GM19372 (cell line): ENCODE data around the gene DNAJC17.

Experiments used
- ATAC-seq: cut with Tn5 transposase; IDR thresholded peaks from one replicate; pipeline ENCODE4 v1.9.1; 2021; ENCODE audit warnings: mild to moderate bottlenecking, low read depth, moderate library complexity; ENCODE audit not compliant: unreplicated experiment

Gene DNAJC17

DNA sequence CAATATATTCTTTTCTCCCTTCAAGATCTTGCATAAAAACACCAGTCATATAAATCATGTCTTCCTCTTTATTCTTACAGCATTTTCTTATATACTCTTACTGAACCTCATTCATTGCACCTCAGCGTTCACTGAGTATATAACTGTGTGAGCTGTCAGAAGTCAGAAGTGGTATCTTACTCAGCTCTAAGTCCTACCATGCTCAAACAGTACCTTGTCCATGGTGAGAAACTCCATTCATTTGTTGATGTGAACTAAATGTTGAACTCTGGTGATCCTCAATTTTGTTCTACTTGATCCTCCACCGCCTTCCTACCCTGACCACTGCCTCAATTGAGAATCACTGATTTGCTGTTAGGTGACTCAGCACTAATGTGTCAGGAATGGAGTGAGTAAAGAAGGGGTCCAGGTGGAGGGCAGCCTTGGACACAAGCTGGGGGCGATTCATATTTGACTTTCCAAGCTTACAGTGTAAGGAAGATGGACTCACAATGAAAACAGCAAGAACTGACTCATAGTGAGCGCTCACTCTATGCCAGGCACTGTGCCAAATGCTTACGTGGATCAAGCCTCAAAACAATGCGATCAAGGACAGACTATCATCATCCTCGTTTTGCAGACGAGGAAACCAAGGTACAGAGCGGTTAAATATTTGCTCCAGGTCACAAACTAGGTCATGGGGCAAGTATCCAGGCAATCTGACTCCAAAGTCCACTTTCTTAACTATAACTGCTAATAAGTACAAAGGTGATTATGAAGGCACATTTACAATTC lies 13.9 kb downstream of the DNAJC17 start:
- no peak for ATAC-seq

DNA sequence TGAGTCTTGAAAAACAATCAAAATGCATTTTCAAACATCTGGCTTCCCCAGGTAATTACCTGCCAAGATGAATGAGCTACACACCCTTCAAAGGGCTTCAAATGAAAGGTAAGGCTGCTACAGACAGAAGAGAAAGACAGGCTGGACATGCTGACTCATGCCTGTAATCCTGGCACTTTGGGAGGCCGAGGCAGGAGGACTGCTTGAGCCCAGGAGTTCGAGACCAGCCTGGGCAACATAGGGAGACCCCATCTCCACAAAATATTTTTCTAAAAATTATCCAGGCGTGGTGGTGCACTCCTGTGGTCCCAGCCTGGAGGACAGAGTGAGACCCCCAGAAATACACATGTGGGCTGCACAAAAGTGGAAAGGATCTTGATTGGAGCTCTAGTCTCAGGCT lies 14.9 kb downstream of the DNAJC17 start:
- no peak for ATAC-seq

GRCh38 chr15:40790718-40791117 lies 16.6 kb downstream of the DNAJC17 start:
- ATAC-seq: no peak

GRCh38 chr15:40789999-40790398 lies 17.3 kb downstream of the DNAJC17 start:
- ATAC-seq: no peak

DNA sequence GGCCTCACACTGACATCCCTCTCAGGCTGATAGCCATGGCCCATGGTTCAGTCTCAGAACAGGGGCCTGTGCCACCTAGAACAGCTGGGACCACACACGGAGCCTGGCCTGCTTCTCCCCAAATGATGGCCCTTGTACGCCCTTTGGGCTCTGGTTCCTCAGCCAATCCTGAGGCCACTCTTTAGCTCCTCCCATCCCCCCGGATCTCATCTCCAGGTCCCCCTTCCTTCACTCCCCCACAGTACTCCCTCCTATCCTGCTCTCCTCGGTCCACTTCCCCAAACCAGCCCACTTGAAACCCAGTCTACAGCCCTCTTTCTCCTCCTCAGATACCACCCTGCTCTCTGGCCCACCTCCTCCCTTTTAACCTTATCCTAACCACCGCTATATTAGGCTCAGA lies 18.2 kb downstream of the DNAJC17 start:
- ATAC-seq: no peak

GRCh38 chr15:40787991-40788390 lies 19.3 kb downstream of the DNAJC17 start:
- ATAC-seq: no peak

DNA sequence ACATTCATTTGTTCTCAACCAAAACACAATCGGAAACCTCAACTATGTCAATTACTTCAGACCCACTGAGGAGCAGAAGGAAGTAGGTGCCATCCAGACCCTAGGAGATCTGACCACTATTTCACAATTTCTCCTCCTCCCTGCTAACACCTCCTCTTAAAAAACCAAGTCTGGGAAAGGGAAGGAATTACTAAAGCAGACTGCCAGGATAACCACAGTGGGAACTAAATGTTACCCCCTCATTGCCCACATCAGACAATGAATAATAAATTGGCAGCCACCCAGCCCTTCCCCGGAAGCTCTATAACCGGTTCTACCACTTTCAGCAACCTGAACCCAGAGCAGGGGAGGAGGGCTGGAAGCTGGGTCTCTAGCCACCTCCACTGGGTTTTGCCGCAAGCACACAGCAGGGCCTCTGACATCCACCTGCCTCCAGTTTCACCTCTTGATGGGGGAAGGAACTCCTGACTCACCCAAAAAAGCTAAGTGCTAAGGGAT lies 19.9 kb downstream of the DNAJC17 start:
- ATAC-seq: no peak

DNA sequence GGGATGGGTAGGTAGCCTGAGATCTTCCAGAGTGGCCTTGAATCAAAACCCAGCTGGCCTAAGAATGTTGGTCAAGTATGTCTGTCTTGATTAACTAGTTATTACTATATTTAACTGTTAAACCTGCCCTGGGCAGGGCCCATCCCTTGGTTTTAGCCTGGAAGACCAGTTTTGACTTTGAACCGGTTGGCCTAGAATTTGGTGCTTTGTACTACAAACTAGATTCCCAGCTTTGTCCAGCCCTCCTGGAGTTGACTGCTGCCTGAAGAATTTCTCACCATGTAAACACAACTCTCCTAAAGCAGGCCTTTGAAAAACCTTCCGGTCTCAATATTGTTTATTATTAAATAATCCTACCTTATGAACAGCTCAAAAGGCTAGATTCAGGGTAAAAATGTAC lies 21.5 kb downstream of the DNAJC17 start:
- no peak for ATAC-seq

- no peak for ATAC-seq
Observed at GRCh38 chr15:40785164-40785563, 22.1 kb downstream of the DNAJC17 start.

- ATAC-seq: no peak
Observed at GRCh38 chr15:40782609-40783227, 24.6 kb downstream of the DNAJC17 start.

- ATAC-seq: no peak
Observed at GRCh38 chr15:40776537-40777141, 30.6 kb downstream of the DNAJC17 start.

GRCh38 chr15:40775740-40776536 lies 31.3 kb downstream of the DNAJC17 start:
- ATAC-seq: no peak

DNA sequence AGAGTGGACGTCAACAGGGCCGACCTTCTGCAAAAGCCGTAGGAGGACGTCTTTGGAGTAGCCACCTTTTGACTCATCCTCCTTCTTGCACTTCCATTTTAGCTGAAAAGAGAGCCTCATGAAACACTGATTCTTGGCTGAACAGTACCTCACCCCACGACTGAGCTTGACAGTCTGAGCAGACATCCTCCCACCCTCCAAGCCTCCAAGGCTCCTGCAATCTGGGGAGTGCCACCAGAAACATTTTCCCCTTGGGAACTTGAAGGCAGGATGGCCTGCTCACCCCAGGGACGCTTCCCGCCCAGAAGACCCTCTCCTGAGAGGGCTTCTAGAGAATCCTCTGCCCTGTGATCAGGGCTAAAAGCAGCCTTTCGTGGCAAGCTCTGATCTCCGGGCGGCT lies 32.3 kb downstream of the DNAJC17 start:
- no peak for ATAC-seq

GRCh38 chr15:40773902-40774301 lies 33.4 kb downstream of the DNAJC17 start:
- ATAC-seq: no peak

DNA sequence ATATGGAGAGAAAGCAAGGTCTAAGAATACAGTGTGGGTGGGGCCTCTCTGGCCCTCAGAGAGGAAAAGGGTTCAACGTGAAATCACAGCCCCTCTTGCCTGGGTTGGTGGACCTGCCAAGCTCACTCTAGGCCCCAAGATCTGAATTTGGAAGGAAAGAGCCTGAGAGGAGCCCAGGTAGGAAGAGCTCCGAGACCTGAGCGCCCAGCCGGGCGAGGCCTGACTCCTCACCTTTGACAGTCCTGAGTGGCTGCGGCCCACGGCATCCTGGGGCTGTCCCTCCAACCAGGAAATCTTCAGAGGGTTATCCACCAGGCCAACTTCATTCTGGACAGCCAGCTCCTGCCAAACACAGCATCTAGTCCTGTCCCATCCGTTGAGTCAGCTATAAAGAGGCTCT lies 33.8 kb downstream of the DNAJC17 start:
- ATAC-seq: no peak

DNA sequence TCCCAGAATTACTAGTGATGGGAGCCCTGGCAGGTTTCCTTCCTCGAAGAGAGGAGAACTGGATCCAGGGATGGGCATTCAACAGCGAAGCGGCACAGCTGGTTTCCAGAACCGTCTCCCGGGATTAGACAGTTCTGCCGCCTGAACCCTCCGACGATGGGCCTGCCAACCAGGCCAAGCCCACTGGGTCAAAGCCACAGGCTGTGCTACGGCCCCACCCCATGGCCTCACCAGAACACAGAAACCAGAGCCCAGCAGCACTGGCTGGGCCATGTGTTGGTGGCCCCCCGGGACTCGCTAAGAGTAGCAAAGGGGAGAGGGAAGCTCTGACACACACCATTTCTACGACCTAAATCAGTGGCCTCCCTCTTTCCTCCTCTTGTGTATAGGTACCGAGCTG lies 35.3 kb downstream of the DNAJC17 start:
- ATAC-seq: no peak

DNA sequence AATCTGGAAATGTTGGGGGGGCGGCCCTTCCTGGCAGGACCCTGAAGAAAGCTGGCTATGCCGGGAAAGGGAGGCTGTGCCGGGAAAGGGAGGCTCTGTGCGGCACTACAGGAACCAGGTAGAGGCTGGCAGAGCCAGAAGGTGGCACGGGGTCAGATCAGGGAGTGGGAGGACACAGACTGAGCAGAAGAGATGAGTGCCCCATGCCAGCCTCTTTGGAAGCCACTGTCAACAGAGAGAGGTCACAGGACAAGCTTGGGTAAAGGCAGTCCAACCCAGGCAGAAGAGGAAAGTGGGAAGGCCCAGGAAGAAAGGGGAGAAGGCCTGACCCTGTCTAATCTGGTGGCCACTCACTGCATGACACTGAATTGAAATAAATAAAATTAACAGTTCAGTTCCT lies 36.0 kb downstream of the DNAJC17 start:
- no peak for ATAC-seq

DNA sequence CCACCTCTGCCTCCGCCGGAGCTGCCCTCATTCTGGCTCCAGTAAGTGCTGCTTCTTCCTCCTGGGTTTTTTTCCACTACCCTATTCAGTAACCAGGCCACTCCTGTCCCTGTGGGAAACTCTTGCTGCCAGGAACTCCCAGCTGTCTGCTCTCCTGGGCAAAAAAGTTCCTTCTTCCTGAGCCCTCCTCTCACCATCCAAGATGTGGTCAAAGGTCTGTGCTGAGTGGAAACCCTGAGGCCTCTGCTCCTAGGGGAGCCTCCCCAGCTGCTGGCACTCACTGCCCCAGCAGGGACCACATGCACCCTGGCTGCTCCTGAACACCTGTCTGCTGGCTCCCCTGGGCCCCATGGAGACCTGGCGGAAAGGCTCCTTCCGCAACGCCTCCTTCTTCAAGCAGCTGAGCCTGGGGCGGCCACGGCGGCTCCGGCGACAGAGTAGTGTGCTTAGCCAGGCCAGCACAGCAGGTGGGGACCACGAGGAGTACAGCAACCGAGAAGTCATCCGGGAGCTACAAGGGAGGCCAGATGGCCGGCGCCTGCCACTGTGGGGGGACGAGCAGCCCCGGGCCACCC lies 37.0 kb downstream of the DNAJC17 start:
- no peak for ATAC-seq

GRCh38 chr15:40769274-40770146 lies 37.8 kb downstream of the DNAJC17 start, which contains the start of gene C15orf62:
Gene C15orf62, plus strand, starts transcription at chr15:40769980. Its CDS starts 516 bp downstream, at chr15:40770496.
- ATAC-seq: peak; percentile 35
